Muscle layer of duodenum (tissue), 2 donors: ENCODE results near the gene COLEC11.
"Not testable (repeated sequence)": the region's sequence is repeated elsewhere in the genome, so short reads cannot be mapped to it uniquely, and the experiment has no call there.

Source experiments
- H3K27ac ChIP-seq: one replicate; pipeline ENCODE4 v1.7.0; 2013; ENCODE audit warnings: mild to moderate bottlenecking, low read length
- H3K27me3 ChIP-seq: one replicate; pipeline ENCODE4 v1.7.0; 2013; ENCODE audit warnings: low read depth, mild to moderate bottlenecking, control low read depth, low read length
- H3K36me3 ChIP-seq, 2 donors: one replicate each; pipeline ENCODE4 v1.7.0; 2013; ENCODE audit warnings: low read length in 2 of 2, control low read depth in 1 of 2, mild to moderate bottlenecking in 1 of 2; ENCODE audit not compliant: insufficient read depth in 2 of 2, control insufficient read depth in 1 of 2
- H3K4me1 ChIP-seq, 2 donors: one replicate each; pipeline ENCODE4 v1.7.0; 2013; ENCODE audit warnings: low read length in 2 of 2, mild to moderate bottlenecking in 2 of 2, control low read depth in 1 of 2, moderate library complexity in 1 of 2; ENCODE audit not compliant: insufficient read depth in 2 of 2, control insufficient read depth in 1 of 2
- H3K4me3 ChIP-seq, 2 donors: one replicate each; pipeline ENCODE4 v1.7.0; 2013; ENCODE audit warnings: low read length in 2 of 2, low read depth in 1 of 2, mild to moderate bottlenecking in 1 of 2
- H3K9me3 ChIP-seq, 2 donors: one replicate each; pipeline ENCODE4 v1.7.0; 2013; ENCODE audit warnings: low read length in 2 of 2, control low read depth in 1 of 2, mild to moderate bottlenecking in 1 of 2; ENCODE audit not compliant: control insufficient read depth in 1 of 2
- donor health status: healthy.

COLEC11 gene

GRCh38 chr2:3628241-3628679 lies 33.3 kb downstream of the COLEC11 start:
- Histone ChIP-seq H3K4me3 (no peak overlapping the region), H3K4me1 (peaks cover 0 to 21% of the 10 kb centered on the region in 2 donors), H3K36me3 (no peaks in the 10 kb centered on the region), H3K27ac (no peak overlapping the region), H3K27me3 (no peaks in the 10 kb centered on the region), H3K9me3 (peaks cover 0 to 6% of the 10 kb centered on the region in 2 donors)

DNA sequence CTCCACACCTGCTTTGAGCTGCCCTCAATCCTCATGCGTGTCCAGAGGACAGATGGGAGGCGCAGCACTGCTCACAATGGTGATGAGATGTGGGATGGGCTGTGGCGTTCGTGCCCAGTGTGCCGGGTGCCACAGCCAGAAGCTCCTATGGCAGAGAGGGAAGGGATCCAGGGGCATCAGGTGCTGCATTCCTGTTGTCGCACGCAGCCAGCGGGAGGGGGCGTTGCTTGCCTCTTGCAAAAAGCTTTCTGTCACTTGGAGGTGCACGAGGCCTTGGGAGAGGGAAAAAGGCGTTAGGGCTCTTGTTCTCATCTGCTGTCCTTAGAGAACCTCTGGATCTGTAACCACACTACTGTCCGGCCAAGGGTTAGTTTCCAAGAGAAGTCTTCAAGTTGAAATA lies 33.9 kb downstream of the COLEC11 start:
- Histone ChIP-seq H3K9me3 (peaks cover 0 to 4% of the 10 kb centered on the region in 2 donors), H3K36me3 (no peaks in the 10 kb centered on the region), H3K27ac (no peak overlapping the region), H3K4me1 (peaks cover 0 to 21% of the 10 kb centered on the region in 2 donors), H3K4me3 (no peak overlapping the region), H3K27me3 (no peaks in the 10 kb centered on the region)

- H3K27ac ChIP-seq, result no peak overlapping the region
- H3K9me3 ChIP-seq, result no peaks in the 10 kb centered on the region
- H3K4me1 ChIP-seq, result peaks cover 0 to 21% of the 10 kb centered on the region in 2 donors
- no peak overlapping the region for H3K4me3 ChIP-seq
- H3K27me3 ChIP-seq, result no peaks in the 10 kb centered on the region
- H3K36me3 ChIP-seq, result no peaks in the 10 kb centered on the region
Measured at GRCh38 chr2:3630631-3631030, 35.7 kb downstream of the COLEC11 start.

DNA sequence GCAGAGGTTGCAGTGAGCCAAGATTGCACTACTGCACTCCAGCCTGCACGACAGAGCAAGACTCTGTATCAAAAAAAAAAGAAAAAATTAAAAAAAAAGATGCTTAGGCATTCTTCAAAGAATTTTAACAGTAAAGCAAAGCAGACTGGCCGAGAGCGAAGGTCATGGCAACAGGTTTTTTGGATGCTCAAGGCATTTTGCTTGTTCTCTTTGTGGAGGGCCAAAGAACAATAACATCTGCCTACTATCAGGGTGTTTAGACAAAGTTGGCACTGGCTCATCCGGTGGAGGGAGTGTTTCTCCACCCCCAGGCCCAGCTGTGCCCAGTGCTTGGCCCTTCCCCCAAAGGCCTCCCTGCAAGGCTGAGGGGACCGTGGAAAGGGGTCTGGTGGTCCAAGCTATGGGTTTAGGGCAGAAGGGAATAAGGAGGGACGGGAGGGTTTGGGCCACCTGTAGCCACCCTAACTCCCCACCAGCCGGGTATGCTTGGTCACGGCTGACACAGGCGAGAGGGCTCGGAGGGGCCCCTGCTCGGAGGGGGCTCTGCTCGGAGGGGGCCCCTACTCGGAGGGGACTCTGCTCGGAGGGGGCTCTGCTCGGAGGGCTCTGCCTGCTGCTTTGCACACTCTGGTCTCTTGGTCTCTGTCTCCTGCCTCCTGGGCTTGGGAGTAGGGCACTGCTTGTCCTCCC lies 36.4 kb downstream of the COLEC11 start:
- Histone ChIP-seq H3K27ac (no peak overlapping the region), H3K4me1 (peaks cover 0 to 21% of the 10 kb centered on the region in 2 donors), H3K36me3 (no peaks in the 10 kb centered on the region), H3K4me3 (no peak overlapping the region), H3K27me3 (no peaks in the 10 kb centered on the region), H3K9me3 (no peaks in the 10 kb centered on the region)

- H3K9me3 ChIP-seq, result no peaks in the 10 kb centered on the region
- H3K36me3 ChIP-seq, result no peaks in the 10 kb centered on the region
- no peak overlapping the region for H3K4me3 ChIP-seq
- H3K27me3 ChIP-seq, result no peaks in the 10 kb centered on the region
- H3K27ac ChIP-seq, result no peak overlapping the region
- H3K4me1 ChIP-seq, result peaks cover 0 to 16% of the 10 kb centered on the region in 2 donors
Measured at GRCh38 chr2:3631851-3632659, 37.1 kb downstream of the COLEC11 start.

- no peaks in the 10 kb centered on the region for H3K36me3 ChIP-seq
- H3K4me1 ChIP-seq, result peaks cover 0 to 14% of the 10 kb centered on the region in 2 donors
- H3K9me3 ChIP-seq, result no peaks in the 10 kb centered on the region
- H3K27ac ChIP-seq, result no peak overlapping the region
- no peak overlapping the region for H3K4me3 ChIP-seq
- no peaks in the 10 kb centered on the region for H3K27me3 ChIP-seq
Measured at GRCh38 chr2:3633089-3633981, 38.4 kb downstream of the COLEC11 start.

- H3K27me3 ChIP-seq, result no peaks in the 10 kb centered on the region
- H3K36me3 ChIP-seq, result no peaks in the 10 kb centered on the region
Measured at GRCh38 chr2:3633982-3634595, 39.2 kb downstream of the COLEC11 start.

DNA sequence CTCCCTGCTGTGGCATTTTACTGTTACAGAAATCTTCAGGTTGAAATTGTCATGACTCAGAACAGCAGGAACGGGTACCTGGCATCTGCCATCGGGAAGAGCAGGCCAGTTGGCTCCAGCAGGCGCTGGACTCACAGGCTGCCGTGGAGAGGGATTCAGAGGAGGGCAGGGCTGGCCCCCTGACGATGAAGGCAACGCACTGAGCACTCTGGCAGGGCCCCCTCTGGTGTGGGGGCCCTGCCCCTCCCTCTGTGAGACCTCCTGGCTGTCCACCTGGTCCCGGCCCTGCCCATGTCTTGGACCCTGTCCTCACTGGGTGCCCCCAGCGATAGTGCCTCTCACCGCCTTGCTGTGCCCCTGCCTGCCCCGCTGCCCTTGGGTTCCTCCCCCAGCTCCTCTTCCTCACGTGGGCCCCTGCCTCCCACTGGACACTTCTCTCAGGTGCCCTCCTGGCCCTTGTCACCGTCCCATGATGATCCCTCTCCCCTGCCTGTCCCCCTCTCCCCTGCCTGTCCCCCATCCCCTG lies 39.7 kb downstream of the COLEC11 start:
- no peaks in the 10 kb centered on the region for H3K9me3 ChIP-seq
- no peak overlapping the region for H3K4me3 ChIP-seq

More at GRCh38 chr2:3633982-3634595, 39.2 kb downstream of the COLEC11 start:
- no peaks in the 10 kb centered on the region for H3K9me3 ChIP-seq
- H3K4me3 ChIP-seq, result no peak overlapping the region
- peaks cover 0 to 8% of the 10 kb centered on the region in 2 donors for H3K4me1 ChIP-seq
- no peak overlapping the region for H3K27ac ChIP-seq

DNA sequence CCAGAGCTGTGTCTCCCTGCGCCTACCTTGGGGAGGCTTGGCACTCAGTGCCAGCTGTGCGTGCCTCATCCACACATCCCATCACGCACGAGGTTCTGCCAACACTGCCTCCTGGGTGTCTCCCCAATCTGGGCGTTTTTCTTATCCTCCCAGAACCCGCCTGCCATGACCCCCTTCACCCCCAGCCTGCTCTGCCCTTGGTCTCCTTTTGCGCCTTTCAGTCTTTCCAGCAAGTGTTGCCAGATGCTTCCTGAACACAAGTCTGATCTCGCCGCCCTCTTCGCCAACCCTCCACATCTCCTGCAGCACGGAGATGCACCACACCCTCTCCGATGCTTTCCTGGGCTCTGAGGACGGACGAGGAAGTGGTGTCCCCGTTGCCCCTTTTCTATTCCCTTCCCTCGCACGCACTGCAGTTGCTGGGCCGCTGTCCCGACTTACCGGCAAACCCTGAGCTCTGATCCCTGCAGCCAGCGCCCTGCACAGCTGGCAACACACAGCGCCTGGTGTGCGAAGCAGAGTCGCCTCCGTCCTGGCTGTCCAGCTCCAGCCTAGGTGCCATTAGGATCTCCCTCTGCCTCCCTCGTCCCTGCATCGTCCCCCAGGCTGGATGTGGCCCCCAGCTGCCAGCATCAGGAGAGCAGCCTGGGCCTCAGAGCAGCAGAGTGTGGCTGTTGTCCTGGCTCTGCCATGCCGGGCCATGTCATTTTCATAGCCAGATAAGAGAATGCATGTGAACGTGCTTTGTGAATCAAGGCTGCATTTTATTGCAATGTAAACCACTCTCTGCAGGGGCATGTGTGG lies 40.5 kb downstream of the COLEC11 start:
- H3K9me3 ChIP-seq, result no peaks in the 10 kb centered on the region
- no peaks in the 10 kb centered on the region for H3K27me3 ChIP-seq
- no peak overlapping the region for H3K27ac ChIP-seq
- H3K4me3 ChIP-seq, result no peak overlapping the region
- no peaks in the 10 kb centered on the region for H3K36me3 ChIP-seq
- peaks cover 0 to 3% of the 10 kb centered on the region in 2 donors for H3K4me1 ChIP-seq

More for the DNA sequence above, 39.7 kb downstream of the COLEC11 start:
- H3K36me3 ChIP-seq, result no peaks in the 10 kb centered on the region
- no peaks in the 10 kb centered on the region for H3K27me3 ChIP-seq
- H3K27ac ChIP-seq, result no peak overlapping the region
- H3K4me1 ChIP-seq, result peaks cover 0 to 3% of the 10 kb centered on the region in 2 donors

DNA sequence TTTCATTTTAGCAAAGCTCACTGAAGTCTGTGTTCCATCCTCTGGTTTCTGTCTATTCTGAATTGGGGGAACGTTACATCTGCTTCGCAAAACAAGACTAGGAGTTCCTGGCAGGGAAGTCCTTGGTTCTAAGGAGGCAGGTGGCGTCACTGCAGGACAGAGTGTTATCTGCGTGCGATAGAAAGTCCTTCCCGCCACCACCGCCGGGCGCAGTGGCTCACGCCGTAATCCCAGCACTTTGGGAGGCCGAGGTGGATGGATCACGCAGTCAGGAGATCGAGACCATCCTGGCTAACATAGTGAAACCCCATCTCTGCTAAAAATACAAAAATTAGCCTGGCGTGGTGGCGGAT lies 41.0 kb downstream of the COLEC11 start:
- H3K4me1 ChIP-seq, H3K27me3 ChIP-seq, H3K36me3 ChIP-seq, H3K27ac ChIP-seq, H3K4me3 ChIP-seq, H3K9me3 ChIP-seq: not testable (repeated sequence)
